HG03066 (cell line): Measurements from ENCODE around the gene SIRPG.
"Not testable (repeated sequence)": the region's sequence is repeated elsewhere in the genome, so short reads cannot be mapped to it uniquely, and the experiment has no call there.

Experiments used
- ATAC-seq: cut with Tn5 transposase; IDR thresholded peaks from one replicate; pipeline ENCODE4 v1.9.1; 2021; ENCODE audit warnings: low read depth; ENCODE audit not compliant: unreplicated experiment

Gene SIRPG

GRCh38 chr20:1610404-1610803 lies 47.2 kb downstream of the SIRPG start:
- ATAC-seq: not testable (repeated sequence)

DNA sequence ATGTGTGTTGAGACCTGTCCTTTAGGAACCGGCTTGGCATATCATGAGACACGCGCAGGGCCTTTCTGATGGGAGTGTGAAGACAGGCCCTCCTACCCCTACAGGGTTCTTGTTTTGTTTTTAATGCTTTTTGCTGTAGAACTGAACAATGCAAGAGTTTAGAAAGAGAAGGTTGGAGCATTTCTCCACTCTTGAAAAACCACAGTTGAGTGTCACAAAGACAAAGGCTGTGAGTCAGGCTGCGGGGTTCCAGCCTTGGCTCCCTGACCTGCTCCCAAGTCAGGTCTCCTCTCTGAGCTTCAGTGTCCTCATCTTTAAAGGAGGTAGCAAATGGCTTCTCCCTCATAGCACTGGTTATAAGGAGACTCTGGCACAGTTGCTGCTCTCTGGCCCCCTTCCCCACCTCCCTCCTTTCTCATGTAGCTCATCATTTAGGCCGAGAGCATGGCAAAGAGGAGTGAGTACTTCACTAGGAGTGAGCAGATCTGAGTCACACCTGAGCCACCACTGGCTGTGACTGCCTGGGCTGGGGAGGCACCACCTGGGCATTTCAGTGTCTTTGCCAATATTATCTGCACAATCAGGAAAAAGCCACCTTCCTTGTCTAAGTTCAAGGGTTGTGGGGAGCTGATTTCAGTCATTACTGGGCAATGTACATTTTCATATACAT lies 48.8 kb downstream of the SIRPG start:
- not testable (repeated sequence) for ATAC-seq

- ATAC-seq: no peak
Measured at GRCh38 chr20:1600736-1601135, 56.8 kb downstream of the SIRPG start.

- no peak for ATAC-seq
Measured at GRCh38 chr20:1595333-1595732, 62.2 kb downstream of the SIRPG start.

DNA sequence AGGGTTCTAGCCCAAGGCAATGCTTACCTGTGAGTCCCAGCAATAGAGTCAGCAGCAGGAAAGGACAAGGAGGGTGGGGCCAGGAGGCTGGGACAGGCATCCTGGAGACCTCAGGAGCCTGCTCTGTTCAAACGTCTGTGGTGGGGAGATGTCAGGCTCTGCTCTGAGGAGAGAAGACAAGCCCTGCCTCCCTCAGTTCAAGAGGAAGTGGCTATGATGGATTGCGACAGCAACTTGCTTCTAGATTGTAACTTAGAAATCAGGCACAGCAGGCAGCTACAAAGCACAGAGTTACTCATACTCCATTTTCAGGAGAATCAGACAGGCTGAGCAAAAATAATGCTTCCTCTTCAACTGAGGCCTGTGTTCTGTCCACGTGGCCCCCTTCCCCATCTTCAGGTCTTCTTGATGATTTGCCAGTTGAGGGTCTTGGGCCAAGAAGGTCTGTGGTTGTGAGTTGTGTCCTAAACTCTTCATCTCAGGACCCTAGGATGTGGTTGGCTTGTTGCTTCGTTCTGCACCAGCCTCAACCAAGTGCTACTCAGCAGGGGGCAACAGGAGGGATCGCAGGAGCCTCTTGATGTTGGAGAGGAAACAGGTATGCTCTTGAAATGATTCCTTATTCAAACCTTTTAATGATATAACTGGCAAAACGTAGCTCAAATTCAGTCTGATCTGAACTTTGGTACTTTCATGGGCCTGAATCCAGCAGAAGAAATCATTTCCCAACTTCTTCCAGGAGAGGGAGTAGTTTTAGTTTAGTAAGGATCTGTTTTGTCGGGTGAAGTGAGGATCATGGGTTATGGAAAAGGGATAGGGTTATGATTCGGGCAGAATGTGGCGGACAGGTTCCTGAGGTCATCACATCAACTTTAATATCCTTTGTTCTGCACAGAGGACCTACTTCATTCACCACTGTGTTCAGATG lies 68.8 kb downstream of the SIRPG start:
- no peak for ATAC-seq

- ATAC-seq: no peak
Measured at GRCh38 chr20:1587781-1588532, 69.6 kb downstream of the SIRPG start.

DNA sequence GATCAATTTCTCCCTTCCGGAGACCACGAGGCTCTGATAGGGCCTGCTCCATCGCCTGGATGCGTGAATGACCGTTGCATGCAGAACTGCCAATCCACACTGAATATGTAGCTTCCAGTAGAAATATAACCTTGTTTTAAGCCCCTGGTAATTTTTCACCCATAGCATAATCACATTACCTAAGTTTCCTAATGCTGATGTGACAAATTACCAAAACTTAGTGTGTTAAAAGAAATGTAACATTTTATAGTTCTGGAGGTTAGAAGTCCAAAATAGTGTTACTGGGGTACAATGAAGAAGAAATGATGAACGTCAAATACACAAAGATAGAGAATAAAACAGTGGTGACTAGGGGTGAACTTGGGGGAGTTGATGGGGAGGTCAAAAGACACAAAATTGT lies 78.1 kb downstream of the SIRPG start:
- no peak for ATAC-seq
